Rectal smooth muscle tissue (tissue), 1 donor: ENCODE data around the gene CABLES2.

ENCODE experiments used
- H3K27ac ChIP-seq: one replicate; pipeline ENCODE4 v1.7.0; 2013; ENCODE audit warnings: low read depth, low read length, inconsistent platforms
- H3K27me3 ChIP-seq: one replicate; pipeline ENCODE4 v1.7.0; 2013; ENCODE audit warnings: low read length; ENCODE audit not compliant: control insufficient read depth, insufficient read depth
- H3K36me3 ChIP-seq: one replicate; pipeline ENCODE4 v1.7.0; 2013; ENCODE audit warnings: low read length; ENCODE audit not compliant: control insufficient read depth, insufficient read depth
- H3K4me1 ChIP-seq: one replicate; pipeline ENCODE4 v1.7.0; 2013; ENCODE audit warnings: low read length; ENCODE audit not compliant: control insufficient read depth, insufficient read depth
- H3K4me3 ChIP-seq: one replicate; pipeline ENCODE4 v1.7.0; 2013; ENCODE audit warnings: low read length
- H3K9ac ChIP-seq: one replicate; pipeline ENCODE4 v1.7.0; 2013; ENCODE audit warnings: low read length

CABLES2 gene

DNA sequence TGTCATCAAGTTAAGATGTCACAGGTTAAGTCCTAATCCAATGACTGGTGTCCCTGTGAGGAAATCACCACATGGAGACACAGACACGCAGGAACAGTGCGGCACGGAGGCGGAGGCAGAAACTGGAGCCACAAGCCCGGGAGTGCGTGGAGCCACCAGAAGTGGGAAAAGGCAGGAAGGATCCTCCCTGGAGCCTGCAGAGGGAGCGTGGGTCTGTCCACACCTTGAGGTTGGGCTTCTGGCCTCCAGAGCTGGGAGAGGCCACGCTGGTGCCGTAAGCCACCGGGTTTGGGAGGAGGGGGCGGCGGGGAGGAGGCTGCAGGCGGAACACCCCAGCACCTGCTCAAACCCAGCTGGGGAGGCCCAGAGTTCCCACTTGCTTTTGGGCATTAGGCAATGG, 3.8 kb downstream of the CABLES2 start:
- no peaks in the 10 kb centered on the region for H3K27me3 ChIP-seq
- H3K4me1 ChIP-seq: peaks cover 13% of the 10 kb centered on the region
- H3K4me3 ChIP-seq: no peak overlapping the region
- no peak overlapping the region for H3K27ac ChIP-seq
- no peak overlapping the region for H3K9ac ChIP-seq
- H3K36me3 ChIP-seq: no peaks in the 10 kb centered on the region

DNA sequence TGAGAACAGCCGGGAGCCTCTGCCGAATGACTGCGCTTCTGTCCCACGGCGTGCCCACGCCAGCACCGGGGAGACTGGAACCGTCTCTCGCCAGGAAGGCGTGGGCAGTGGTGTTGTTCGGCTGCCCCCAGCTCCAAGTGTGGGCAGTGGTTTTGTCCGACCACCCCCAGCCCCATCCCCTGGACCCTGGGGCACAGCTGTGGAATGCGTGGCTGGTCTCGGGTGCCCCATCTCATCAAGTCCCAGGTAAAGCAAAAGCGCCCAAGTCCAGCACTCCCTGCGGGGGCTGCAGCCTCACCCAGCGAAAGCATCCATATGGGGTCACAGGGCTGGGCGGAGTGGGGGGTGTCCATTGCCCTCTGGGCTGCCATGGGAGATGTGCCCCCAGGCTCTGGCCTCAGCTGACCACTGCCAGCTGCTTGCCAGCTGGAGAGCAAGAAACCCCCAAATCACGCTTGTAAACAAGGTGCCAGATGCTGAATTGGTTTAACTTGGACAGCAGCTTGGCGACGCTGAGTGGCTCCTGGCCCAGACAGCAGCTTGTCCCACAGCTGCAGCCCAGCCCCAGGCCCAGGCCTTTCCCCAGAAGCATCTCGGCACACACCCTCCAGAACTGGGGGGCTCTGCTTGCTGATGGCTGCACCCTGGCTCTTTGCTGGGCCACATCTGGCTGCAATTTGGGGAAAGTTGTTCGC, 4.5 kb downstream of the CABLES2 start:
- H3K27me3 ChIP-seq: no peaks in the 10 kb centered on the region
- peaks cover 13% of the 10 kb centered on the region for H3K4me1 ChIP-seq
- no peaks in the 10 kb centered on the region for H3K36me3 ChIP-seq
- no peak overlapping the region for H3K4me3 ChIP-seq
- no peak overlapping the region for H3K9ac ChIP-seq
- H3K27ac ChIP-seq: no peak overlapping the region

DNA sequence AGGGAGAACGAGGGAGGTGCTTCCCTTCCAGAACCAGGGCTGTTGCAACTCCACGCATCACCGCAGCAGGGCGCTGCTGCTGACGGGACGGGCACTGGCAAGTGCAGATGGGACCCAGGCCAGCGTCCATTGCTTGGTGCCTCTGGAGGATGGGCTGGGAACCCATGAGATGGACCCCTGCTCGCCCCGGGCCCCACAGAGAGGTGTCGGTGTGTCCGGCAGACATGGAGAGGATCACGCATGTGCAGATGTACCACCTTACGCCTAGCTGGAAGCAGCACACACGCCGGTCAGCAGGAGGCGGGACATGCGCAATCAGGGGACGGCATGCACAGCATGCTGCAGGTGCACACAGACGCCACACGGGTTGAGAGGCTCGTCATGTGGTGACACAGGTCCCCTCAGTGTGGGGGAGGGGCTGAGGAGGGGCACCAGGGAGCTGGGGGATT, 5.7 kb downstream of the CABLES2 start:
- no peak overlapping the region for H3K9ac ChIP-seq
- H3K4me3 ChIP-seq: no peak overlapping the region
- H3K4me1 ChIP-seq: peaks cover 8% of the 10 kb centered on the region
- no peak overlapping the region for H3K27ac ChIP-seq
- H3K36me3 ChIP-seq: peaks cover 3% of the 10 kb centered on the region
- no peaks in the 10 kb centered on the region for H3K27me3 ChIP-seq

DNA sequence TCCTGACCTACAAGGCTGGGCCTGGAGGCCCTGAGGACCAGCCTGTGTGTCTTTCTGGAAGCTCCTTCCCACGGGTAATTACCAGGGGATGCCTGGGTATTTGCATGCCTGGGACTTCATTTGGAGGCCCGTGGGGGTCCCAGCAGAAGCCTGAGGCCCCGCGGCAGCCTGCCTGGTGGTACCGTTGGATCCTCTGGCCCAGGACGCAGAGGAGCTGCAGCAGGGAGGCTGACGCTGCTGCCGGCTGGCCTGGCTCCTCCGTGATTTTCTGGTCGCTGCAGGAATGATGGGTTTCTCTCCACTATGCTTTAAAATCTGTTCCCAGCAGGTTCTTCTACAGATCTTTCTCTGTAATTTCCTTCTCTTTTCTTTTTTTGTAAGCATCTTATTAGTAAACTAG, 6.5 kb downstream of the CABLES2 start:
- Histone ChIP-seq H3K27me3 (no peaks in the 10 kb centered on the region), H3K4me1 (peaks cover under 1% of the 10 kb centered on the region), H3K27ac (no peak overlapping the region), H3K9ac (no peak overlapping the region), H3K4me3 (no peak overlapping the region), H3K36me3 (peaks cover 3% of the 10 kb centered on the region)

DNA sequence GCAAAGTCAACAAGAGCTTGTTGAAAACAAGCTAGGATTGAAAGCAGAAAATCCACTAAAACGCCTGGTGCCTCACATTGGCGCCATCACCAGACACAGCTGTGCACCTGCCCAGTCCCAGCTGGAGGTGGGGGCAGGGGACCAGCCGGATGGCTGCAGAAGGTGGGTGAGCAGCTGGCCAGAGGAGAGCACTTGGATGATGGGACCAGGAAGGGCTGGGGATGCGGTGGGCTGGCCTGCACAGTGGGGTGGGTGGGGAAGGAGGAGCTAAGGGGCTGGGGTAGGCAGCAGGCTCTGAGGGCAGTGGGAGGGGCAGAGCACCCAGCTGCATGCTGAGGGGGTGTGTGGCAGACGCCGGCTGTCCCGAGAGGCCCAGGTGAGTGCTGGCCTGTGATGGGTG, 7.1 kb downstream of the CABLES2 start:
- H3K27ac ChIP-seq: no peak overlapping the region
- H3K36me3 ChIP-seq: peaks cover 3% of the 10 kb centered on the region

DNA sequence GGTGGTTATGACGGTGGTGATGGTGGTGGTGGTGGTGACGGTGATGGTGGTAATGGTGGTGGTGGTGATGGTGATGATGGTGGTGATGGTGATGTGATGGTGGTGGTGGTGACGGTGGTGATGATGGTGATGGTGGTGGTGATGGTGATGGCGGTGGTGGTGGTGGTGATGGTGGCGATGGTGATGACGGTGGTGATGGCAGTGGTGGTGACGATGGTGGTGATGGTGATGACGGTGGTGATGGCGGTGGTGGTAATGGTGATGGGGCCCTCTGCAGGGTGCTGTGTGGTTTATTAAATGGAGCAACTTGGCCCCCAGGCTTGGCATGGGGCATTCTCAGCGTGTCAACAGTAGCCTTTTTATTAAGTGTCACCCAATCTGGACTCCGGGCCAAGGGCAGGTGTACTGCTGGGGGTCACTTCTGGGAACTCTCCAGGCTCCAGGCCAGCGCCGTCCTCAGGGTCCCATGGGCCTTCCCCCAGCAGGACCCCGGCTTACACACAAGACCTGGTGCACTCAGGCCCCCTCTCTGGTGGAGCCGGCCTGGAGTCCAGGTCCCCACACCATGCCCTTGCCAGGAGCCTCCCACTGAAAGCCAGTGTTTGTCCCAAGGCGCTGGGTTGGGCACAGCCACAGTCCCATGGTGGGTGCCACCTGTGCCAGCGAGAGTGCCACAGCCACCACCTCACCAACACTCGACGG, 8.8 kb downstream of the CABLES2 start:
- Histone ChIP-seq H3K27me3 (no peaks in the 10 kb centered on the region), H3K4me3 (no peak overlapping the region), H3K4me1 (no peaks in the 10 kb centered on the region), H3K9ac (no peak overlapping the region), H3K36me3 (peaks cover 3% of the 10 kb centered on the region), H3K27ac (no peak overlapping the region)

More for the DNA sequence above, 7.1 kb downstream of the CABLES2 start:
- no peaks in the 10 kb centered on the region for H3K4me1 ChIP-seq
- no peaks in the 10 kb centered on the region for H3K27me3 ChIP-seq
- no peak overlapping the region for H3K4me3 ChIP-seq
- no peak overlapping the region for H3K9ac ChIP-seq

DNA sequence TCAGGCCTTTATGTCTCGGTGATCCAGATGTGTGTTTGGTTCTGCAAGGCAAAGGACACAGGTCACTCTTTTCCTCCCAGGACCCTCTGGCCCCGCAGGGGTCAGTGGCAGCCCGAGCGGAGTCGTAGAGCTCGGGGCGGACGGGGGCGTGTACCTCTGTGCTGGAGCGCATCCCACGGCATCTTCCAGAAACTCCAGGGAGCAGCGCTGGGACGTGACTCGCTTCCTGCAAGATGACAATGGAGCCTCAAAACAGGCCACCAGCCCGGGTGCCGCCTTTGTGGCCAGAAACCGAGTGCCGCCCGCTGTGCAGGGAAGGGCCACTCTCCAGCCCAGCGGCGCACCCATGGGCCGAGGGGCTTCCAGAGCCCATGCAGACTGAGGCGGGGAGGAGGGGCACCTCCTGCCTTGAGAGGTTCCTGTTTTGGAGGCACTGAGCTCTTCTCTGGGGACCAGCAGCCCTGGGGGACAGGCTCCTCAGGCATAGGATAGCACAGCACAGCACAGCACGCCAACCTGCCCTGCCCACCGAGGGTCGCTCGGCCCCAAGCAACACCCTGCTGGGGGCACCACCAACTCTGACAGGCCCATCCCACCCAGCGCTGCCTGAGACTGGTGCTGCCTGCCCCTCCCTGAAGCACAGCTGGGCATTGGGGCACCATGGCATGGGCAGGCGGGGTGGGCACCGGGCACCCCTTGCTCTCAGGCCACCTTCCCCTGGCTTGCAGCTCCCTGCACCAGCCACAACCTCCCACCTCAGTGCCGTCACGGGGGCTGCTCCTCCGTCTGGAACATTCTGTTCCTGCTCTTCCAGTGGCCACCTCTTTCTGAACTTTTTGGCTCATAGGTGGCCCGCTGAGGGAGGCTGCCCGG, 10.5 kb downstream of the CABLES2 start:
- H3K4me1 ChIP-seq: no peaks in the 10 kb centered on the region
- H3K9ac ChIP-seq: no peak overlapping the region
- H3K27ac ChIP-seq: no peak overlapping the region
- H3K36me3 ChIP-seq: peaks cover 3% of the 10 kb centered on the region
- no peaks in the 10 kb centered on the region for H3K27me3 ChIP-seq
- H3K4me3 ChIP-seq: no peak overlapping the region

DNA sequence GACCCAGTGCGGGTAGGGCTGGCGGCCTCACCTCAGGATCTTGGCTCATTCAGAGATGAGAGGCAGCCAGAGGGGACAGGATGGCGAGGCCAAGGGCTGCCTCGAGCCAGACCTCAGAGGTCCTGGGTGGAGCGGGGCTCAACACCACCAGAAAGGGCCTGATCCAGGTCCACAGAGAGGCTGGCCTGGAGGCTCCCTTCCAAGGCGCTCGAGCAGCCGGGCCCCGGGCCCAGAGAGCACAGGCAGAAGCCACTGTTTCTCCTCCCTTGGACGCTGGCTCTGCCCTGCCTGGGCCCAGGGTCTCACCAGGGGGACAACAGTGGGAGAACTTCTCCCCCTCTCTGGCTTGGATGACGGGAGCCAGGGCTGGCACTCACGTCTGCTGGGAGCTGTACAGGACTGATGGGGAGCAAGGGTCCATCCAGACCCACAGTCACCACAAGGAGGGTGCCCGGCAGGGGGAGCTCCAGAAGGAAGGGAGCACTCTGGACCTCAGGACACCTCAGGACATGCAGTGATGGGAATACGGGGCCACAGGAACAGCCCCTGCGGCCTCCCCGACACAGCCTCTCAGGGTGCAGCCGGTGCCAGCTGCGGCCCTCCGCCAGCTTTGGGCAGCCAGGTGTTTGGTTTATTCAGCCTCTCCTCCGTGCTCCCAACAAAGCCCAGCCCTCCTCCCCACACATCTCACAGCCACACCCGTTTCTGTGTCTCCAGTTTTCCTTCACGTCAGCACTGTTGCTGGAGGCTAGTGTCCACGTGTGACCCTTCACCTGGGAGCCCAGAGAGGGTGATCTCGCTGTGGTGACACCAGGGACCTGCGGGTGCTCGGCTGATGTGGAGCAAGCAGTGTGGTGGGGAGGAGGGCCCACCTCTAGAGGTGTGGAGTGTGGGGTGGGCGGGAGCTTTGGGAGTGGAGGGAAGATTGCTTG, 11.5 kb downstream of the CABLES2 start:
- Histone ChIP-seq H3K4me1 (no peaks in the 10 kb centered on the region), H3K9ac (no peak overlapping the region), H3K4me3 (no peak overlapping the region), H3K27ac (no peak overlapping the region), H3K27me3 (no peaks in the 10 kb centered on the region), H3K36me3 (peaks cover 3% of the 10 kb centered on the region)

DNA sequence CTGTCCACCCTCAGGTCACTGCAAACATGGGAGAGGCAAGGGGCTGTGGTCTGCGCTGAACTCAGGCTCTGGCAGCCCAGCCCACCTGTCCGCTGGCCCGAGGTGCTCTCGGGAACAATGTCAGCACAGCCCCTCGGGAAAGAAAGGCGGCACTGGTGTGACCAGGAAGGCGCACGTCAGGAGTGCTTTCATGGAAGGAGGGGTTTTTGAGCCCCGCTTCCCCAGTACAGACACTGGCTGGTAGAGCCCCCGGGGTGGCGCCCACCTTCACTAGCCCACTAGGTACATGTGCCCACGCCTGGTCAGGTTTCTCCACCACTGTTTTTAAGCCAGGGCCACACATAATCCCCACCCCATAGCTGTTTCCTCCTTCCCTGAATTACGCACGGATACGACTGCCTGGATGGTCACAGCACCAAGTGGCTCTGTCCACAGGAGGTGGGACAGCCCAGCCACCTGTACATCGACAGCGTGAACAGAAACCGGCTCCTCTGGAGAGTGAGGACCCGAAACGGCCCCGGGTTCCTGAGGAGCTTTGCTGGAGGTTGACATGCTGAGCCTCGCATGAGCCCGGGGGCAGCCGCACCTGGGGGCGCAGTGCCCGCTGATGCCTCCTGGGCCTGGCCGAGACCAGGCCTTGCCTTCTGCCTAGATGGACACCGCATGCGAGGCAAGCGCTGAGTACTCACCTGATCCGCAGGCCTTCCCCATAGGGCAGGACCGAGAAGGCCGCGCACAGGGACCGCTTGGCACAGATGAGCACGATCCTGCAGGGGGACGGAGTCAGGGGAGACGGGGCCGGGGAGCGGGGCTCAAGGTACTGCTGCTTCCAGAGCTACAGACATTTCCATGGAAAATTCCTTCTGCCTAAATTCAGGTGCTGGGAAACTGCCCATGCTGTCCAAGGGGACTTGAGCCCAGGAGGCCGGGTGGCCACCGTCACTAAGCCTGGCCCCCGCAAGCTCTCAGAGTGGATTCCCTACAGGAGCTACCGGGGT, 12.5 kb downstream of the CABLES2 start:
- H3K4me1 ChIP-seq: no peaks in the 10 kb centered on the region
- no peaks in the 10 kb centered on the region for H3K27me3 ChIP-seq
- H3K36me3 ChIP-seq: peaks cover 8% of the 10 kb centered on the region
- H3K9ac ChIP-seq: no peak overlapping the region
- H3K4me3 ChIP-seq: no peak overlapping the region
- no peak overlapping the region for H3K27ac ChIP-seq

DNA sequence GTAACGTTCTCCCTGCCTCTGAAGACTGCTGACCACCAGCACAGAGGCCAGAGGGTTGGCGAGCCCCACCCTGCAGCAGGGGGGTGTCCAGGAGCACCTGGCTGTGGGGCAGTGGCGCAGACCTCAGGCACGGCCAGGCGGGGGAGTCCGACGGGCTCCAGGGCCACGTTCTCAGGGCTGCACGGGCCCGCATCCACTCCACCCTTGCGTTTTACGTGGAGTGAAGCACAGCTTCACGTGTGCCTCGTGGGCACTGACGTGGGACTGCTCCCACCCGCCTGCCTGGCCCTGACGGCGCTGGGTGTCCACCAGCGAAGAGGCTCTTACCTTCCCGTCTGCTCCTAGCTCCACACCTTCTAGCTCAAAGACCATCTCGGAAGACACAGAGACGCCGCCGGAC, 13.3 kb downstream of the CABLES2 start:
- Histone ChIP-seq H3K9ac (no peak overlapping the region), H3K4me3 (no peak overlapping the region), H3K36me3 (peaks cover 12% of the 10 kb centered on the region), H3K27ac (no peak overlapping the region), H3K4me1 (no peaks in the 10 kb centered on the region), H3K27me3 (no peaks in the 10 kb centered on the region)

DNA sequence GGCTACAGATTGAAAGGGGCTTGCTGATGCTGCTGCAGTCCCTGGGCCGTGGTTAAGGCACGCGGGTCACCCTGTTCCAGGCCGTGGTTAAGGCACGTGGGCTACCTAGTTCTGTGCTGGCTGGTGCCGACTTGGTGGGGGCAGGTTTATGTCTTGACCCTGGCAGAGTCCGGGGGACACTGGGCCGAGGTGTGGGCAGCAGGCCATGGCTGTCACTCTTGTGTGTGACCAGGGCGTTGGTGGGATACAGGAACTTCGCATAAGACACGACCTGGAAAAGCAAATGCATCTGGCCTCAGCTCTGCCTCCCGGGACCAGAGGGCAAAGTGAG, 13.8 kb downstream of the CABLES2 start:
- no peak overlapping the region for H3K27ac ChIP-seq
- H3K9ac ChIP-seq: no peak overlapping the region
- H3K4me1 ChIP-seq: no peaks in the 10 kb centered on the region
- H3K36me3 ChIP-seq: peaks cover 17% of the 10 kb centered on the region
- H3K4me3 ChIP-seq: no peak overlapping the region
- no peaks in the 10 kb centered on the region for H3K27me3 ChIP-seq
